ENCODE measurements around the gene LDAH. TPM values are rescaled to one million over a fixed set of nuclear protein-coding genes. Genes with fewer than 3 reads are reported as not detected.

LDAH gene
- polyA plus RNA-seq, 2 of the 4 experiments (the other 2 are of a cell fraction): 29.6 to 42.4 TPM

GRCh38 chr2:20832606-20833005, 9.7 kb upstream of the LDAH start:
- no peak for ATAC-seq
- ChIA-PET POLR2A (interaction anchor here (1.1 kb wide), 1 partner anchor 10 kb away, joined by 5 read pairs; the partner anchor contains the start of gene LDAH), CTCF (interaction anchor here (1.7 kb wide), 1 partner anchor 11 kb away, joined by 5 read pairs; no protein-coding TSS in a partner anchor)
- FAIRE-seq: no peak
- no peak overlapping the region for H3K4me3 ChIP-seq
- H3K9me3 ChIP-seq: no peaks in the 10 kb centered on the region
- TF ChIP-seq TFCP2L1 (CRISPR knock-in tag; IDR thresholded peaks at IDR 0.05) (no peak), RARB (CRISPR knock-in tag; IDR thresholded peaks at IDR 0.05) (no peak), CEBPB (IDR thresholded peaks at IDR 0.05) (no peak), REST (IDR thresholded peaks at IDR 0.05) (no peak), BCL3 (IDR thresholded peaks at IDR 0.05) (no peak), EHMT2 (IDR thresholded peaks at IDR 0.05; ENCODE audit: low read depth) (no peak), GATA3 (IDR thresholded peaks at IDR 0.05; ENCODE audit: borderline replicate concordance) (no peak), ESRRA (IDR thresholded peaks at IDR 0.05; ENCODE audit: borderline replicate concordance, low read length) (no peak)
- H3K27ac ChIP-seq: no peak overlapping the region
- DNase-seq (ENCODE audit: low read depth in 1 of 2, low spot score in 1 of 2): no peak
- H3K4me1 ChIP-seq: no peaks in the 10 kb centered on the region
- H3K4me2 ChIP-seq: no peak overlapping the region

DNA sequence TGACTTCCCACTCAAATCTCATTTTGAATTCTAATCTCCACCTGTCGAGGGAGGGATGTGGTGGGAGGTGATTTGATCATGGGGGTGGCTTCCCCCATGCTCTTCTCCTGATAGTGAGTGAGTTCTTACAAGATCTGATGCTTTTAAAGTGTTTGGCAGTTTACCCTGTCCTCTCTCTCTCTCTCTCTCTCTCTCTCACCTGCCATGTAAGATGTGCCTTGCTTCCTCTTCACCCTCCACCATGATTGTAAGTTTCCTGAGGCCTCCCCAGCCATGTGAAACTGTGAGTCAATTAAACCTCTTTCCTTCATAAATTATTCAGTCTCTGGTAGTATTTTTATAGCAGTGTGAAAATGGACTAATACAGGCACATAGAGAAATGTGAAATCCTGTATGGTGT, 7.0 kb upstream of the LDAH start:
- Histone ChIP-seq H3K4me3 (no peak overlapping the region), H3K4me1 (no peaks in the 10 kb centered on the region), H3K27ac (no peak overlapping the region), H3K9me3 (no peaks in the 10 kb centered on the region), H3K4me2 (no peak overlapping the region)
- CTCF ChIA-PET: interaction anchor here (1.5 kb wide), 1 partner anchor 26 kb away, joined by 3 read pairs; no protein-coding TSS in a partner anchor
- no peak for TF ChIP-seq CHD4 (IDR thresholded peaks at IDR 0.05; ENCODE audit: borderline replicate concordance)
- TF ChIP-seq RNF2 (IDR thresholded peaks at IDR 0.05; ENCODE audit: borderline replicate concordance, low read depth): no peak
- no peak for TF ChIP-seq EHMT2 (IDR thresholded peaks at IDR 0.05; ENCODE audit: low read depth)
- no peak for TF ChIP-seq ZC3H11A (IDR thresholded peaks at IDR 0.05)
- TF ChIP-seq KDM5A (IDR thresholded peaks at IDR 0.05): no peak
- TF ChIP-seq RFX5 (IDR thresholded peaks at IDR 0.05): no peak
- TF ChIP-seq NR3C1 (IDR thresholded peaks at IDR 0.05): no peak
- FAIRE-seq: no peak
- WGBS (ENCODE audit: missing lambda C conversion rate): 11% methylated on average over 1 of the region's 1 CpG
- no peak for ATAC-seq
- DNase-seq (ENCODE audit: low read depth in 1 of 2, low spot score in 1 of 2): no peak
- POLR2A ChIA-PET: no interaction called here

GRCh38 chr2:20823917-20824316, 1.0 kb upstream of the LDAH start:
- Histone ChIP-seq H3K4me1 (no peaks in the 10 kb centered on the region), H3K4me2 (no peak overlapping the region), H3K4me3 (no peak overlapping the region), H3K27ac (no peak overlapping the region), H3K9me3 (no peaks in the 10 kb centered on the region)
- no peak for TF ChIP-seq EP300 (IDR thresholded peaks at IDR 0.05)
- TF ChIP-seq CTCF (IDR thresholded peaks at IDR 0.05): no peak
- TF ChIP-seq EHF (CRISPR knock-in tag; IDR thresholded peaks at IDR 0.05): no peak
- TF ChIP-seq ESRRA (IDR thresholded peaks at IDR 0.05; ENCODE audit: borderline replicate concordance, low read length): no peak
- no peak for TF ChIP-seq SMC3 (IDR thresholded peaks at IDR 0.05)
- no peak for TF ChIP-seq PHF8 (IDR thresholded peaks at IDR 0.05; ENCODE audit: borderline replicate concordance, low read depth)
- no peak for TF ChIP-seq HOXB13 (CRISPR knock-in tag; IDR thresholded peaks at IDR 0.05; ENCODE audit: low read depth)
- TF ChIP-seq, protein P1, sequence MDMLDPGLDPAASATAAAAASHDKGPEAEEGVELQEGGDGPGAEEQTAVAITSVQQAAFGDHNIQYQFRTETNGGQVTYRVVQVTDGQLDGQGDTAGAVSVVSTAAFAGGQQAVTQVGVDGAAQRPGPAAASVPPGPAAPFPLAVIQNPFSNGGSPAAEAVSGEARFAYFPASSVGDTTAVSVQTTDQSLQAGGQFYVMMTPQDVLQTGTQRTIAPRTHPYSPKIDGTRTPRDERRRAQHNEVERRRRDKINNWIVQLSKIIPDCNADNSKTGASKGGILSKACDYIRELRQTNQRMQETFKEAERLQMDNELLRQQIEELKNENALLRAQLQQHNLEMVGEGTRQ (IDR thresholded peaks at IDR 0.05): no peak
- TF ChIP-seq BCL3 (IDR thresholded peaks at IDR 0.05): no peak
- no peak for TF ChIP-seq RARB (CRISPR knock-in tag; IDR thresholded peaks at IDR 0.05)
- ChIA-PET CTCF (interaction anchor here (1.0 to 3.0 kb wide), 3 partner anchors 42 to 163 kb away, joined by 3 to 18 read pairs (median 3); no protein-coding TSS in a partner anchor), POLR2A (interaction anchor here (0.6 to 2.4 kb wide), 5 partner anchors 139 to 472 kb away, joined by 3 to 12 read pairs (median 7); partner anchors contain the start of gene RHOB)
- FAIRE-seq (no peak), ATAC-seq (no peak), DNase-seq (ENCODE audit: low read depth in 1 of 2, low spot score in 1 of 2) (no peak)
- WGBS (ENCODE audit: missing lambda C conversion rate): 81% methylated on average over 5 of the region's 5 CpGs

All from A549 (cell line).